LNCAP (cell line): ENCODE data around the gene NCOA3.

Experiments used
- CTCF ChIP-seq: fragments of 450-650 bp; IDR thresholded peaks from 2 replicates; pipeline ENCODE4 v1.5.1; 2017; ENCODE audit warnings: mild to moderate bottlenecking

NCOA3 gene

GRCh38 chr20:47566269-47566668 lies 64.6 kb downstream of the NCOA3 start:
- TF ChIP-seq CTCF: no peak

- TF ChIP-seq CTCF: no peak
Observed at GRCh38 chr20:47568019-47568418, 66.3 kb downstream of the NCOA3 start.

GRCh38 chr20:47568837-47569410 lies 67.2 kb downstream of the NCOA3 start:
- TF ChIP-seq CTCF: no peak

GRCh38 chr20:47571426-47571825 lies 69.7 kb downstream of the NCOA3 start:
- TF ChIP-seq CTCF: no peak

GRCh38 chr20:47572105-47572729 lies 70.5 kb downstream of the NCOA3 start:
- no peak for TF ChIP-seq CTCF

GRCh38 chr20:47573559-47573958 lies 71.9 kb downstream of the NCOA3 start:
- no peak for TF ChIP-seq CTCF

GRCh38 chr20:47574616-47575364 lies 73.1 kb downstream of the NCOA3 start:
- TF ChIP-seq CTCF: no peak
